GM12874 (cell line): ENCODE measurements around the gene NUMB.

Source experiments
- TF ChIP-seq, protein P1 (sequence below): IDR thresholded peaks from 2 replicates; pipeline ENCODE4 v1.5.1; 2011; ENCODE audit warnings: low read depth, mild to moderate bottlenecking, control low read depth, low read length, moderate library complexity; ENCODE audit not compliant: insufficient read depth

Gene NUMB

DNA sequence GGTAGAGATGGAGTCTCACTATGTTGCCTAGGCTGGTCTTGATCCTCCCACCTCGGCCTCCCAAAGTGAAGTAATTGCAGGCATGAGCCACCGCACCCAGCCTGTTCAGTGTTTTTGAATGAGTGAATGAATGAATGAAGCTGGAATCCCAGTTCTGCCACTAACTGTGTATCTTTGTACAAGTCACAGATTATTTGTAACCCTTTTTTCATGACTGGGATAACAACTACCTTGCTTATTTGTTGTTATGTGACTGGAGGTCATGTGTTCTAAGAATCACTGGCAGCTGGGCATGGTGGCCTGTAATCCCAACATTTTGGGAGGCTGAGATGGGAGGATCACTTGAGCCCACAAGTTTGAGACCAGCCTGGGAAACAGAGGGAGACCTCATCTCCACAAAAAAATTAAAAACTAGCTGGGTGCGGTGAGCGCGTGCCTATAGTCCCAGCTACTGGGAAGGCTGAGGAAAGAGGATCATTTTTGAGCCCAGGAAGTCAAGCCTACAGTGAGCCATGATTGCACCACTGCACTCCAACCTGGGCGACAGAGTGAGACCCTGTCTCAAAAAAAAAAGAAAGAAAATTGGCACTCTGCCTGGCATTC, 13.3 kb upstream of the NUMB start:
- TF ChIP-seq, protein P1, sequence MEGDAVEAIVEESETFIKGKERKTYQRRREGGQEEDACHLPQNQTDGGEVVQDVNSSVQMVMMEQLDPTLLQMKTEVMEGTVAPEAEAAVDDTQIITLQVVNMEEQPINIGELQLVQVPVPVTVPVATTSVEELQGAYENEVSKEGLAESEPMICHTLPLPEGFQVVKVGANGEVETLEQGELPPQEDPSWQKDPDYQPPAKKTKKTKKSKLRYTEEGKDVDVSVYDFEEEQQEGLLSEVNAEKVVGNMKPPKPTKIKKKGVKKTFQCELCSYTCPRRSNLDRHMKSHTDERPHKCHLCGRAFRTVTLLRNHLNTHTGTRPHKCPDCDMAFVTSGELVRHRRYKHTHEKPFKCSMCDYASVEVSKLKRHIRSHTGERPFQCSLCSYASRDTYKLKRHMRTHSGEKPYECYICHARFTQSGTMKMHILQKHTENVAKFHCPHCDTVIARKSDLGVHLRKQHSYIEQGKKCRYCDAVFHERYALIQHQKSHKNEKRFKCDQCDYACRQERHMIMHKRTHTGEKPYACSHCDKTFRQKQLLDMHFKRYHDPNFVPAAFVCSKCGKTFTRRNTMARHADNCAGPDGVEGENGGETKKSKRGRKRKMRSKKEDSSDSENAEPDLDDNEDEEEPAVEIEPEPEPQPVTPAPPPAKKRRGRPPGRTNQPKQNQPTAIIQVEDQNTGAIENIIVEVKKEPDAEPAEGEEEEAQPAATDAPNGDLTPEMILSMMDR, result no peak

DNA sequence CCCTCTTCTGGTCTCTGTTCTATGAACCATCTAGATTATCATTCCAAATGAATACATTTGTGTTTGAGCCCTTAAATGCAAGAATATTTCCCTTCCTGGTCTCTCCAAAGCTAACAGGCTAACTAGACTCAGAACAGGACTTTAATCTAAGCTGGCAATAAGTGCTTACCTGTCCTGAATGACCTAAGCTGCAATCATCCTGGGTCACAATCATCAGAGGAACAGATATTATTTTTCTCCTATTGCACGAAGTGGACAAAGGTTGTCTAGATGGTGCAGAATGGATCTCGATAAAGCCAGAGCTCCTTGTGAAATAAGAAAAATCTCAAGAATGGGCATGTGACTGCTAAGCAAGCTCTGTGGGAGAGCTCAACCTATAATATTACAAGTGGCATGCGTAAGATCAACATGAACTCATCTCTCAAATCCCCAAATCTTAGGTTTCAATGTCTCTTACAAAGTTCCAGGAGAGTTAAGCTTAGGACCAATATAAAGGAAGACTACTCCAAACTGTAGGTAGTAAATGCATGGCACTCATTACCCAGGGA, 10.6 kb upstream of the NUMB start:
- TF ChIP-seq, protein P1, result no peak

DNA sequence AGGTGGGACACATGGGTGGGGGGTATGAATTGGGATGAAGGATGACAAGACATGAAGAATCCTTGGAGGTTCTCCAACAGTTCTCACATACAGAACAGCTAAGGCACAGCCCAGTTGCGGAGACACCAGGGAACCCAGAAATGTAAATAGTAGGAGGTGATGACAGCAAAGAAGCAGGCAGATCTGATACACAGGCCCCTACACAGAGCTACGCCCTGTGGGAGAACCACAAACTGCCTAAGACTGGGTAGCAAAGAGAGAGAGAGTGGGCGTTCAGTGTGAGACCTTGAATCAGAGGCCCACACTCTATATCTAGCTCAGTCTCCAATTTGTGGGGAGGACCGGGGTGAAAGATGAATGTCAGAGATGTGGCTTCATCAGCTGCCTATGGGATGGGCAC, 9.5 kb upstream of the NUMB start:
- TF ChIP-seq, protein P1, result no peak

DNA sequence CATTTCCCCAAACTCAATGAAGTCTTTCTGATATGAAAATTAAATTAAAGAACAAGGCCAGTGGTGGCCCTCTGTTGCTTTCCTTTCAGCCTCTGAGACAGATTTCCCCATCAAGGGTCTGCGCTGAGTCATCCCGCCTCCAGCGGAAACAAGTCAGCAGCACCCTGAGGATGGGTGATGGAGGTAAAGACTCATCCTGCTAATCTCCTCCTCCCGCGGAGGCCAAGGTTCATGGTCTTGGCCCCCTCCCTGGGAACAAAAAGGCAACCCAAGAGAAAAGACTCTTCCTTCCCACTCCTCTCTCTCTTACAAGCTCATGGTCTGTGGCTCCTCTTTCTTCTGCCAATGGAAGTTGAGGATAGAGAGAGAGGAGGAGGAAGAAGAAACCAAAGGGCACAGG, 9.0 kb upstream of the NUMB start:
- TF ChIP-seq, protein P1, result no peak

DNA sequence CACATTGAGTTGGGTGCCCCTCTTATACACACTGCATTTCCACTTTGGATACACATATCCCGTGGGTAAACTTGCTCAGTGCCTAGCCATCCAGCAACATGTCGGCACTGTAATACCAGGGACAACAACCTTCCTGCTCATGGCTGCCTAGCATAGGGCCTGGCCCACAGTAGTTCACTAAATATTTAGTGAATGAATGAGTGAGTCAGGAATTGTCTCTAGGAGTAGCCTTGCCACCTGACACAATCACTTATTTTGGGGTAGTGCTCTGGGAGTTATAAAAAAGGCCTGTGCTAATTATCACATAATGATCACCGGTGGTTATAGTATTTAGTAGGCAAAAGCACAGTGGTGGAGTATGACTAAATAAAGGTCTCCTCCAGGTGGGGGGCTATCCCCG, 8.5 kb upstream of the NUMB start:
- TF ChIP-seq, protein P1, result no peak

DNA sequence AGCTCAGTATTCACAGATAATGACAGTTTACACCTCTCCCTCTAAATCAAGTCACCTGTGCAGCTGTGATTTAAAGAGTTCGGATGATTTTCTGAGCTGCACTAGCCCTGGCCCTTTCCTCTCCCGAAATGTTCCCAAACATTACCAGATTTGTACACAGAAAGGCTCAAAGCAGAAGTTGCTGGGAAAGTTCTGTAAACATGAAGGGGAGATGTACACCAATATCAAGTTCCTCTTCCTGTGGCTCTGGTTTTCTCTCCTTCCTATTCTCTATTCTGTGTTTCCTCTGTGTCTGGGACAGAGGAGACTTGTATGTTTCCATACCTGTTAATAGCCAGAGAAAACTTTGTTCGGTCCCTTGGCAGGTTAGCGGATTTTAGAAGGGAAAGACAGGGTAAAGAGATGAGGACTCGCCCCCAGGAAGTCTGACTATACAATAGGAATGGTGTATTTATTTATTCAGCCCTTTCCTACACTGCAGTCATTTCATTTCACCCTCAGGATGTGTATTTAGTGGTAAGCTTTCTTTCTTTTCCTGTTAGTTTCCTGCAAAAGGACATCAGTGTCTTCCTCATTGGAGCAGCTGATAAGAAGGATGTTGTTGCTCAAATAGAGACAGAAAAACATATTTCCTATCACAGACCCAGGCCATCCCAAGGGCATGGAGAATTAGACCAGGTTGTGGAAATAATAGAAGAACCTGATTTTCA, 7.6 kb upstream of the NUMB start:
- TF ChIP-seq, protein P1, result no peak

DNA sequence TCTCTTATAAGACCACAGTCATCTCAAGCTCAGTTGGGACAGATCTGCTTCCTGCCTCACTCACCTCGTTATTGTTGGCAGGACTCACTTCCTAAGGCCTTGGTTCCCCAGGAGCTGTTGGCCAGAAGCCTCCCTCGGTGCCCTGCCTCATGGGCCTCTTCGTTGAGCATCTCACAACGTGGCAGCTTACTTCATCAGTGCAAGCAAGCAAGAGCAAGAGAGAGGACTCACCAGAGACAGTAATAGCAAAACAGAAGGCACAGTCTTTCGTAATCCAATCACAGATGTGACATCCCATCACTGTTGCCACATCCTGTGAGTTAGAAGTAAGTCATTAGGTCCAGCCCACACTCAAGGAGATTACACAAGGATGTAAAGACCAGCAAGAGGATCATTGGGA, 5.1 kb upstream of the NUMB start:
- TF ChIP-seq, protein P1, result no peak
